ENCODE data around the gene NHSL1.

The NHSL1 gene

GRCh38 chr6:138386897-138387296, 112.4 kb downstream of the NHSL1 start:
- H2AFZ ChIP-seq (ENCODE audit: low read length): no peak overlapping the region

GRCh38 chr6:138383776-138384175, 115.5 kb downstream of the NHSL1 start:
- Histone ChIP-seq H3K9me3 (replicated peaks; ENCODE audit: insufficient read depth, low read length) (no peaks in the 10 kb centered on the region), H3K27me3 (replicated peaks; ENCODE audit: insufficient read depth, low read length) (no peaks in the 10 kb centered on the region), H3K4me3 (ENCODE audit: low read length) (no peak overlapping the region), H3F3A (ENCODE audit: insufficient read depth, low read length) (no peaks in the 10 kb centered on the region), H3K79me2 (ENCODE audit: low read length) (no peaks in the 10 kb centered on the region), H3K36me3 (replicated peaks; ENCODE audit: insufficient read depth, low read length) (no peaks in the 10 kb centered on the region), H3K4me2 (ENCODE audit: low read depth, low read length) (no peak overlapping the region), H3K4me1 (ENCODE audit: low read length) (no peaks in the 10 kb centered on the region), H4K20me1 (ENCODE audit: insufficient read depth, low read length) (no peaks in the 10 kb centered on the region), H3K9ac (ENCODE audit: low read length) (no peak overlapping the region), H3K27ac (ENCODE audit: low read length) (no peak overlapping the region), H3K9me2 (replicated peaks; ENCODE audit: insufficient read depth, low read length) (no peaks in the 10 kb centered on the region), H2AFZ (ENCODE audit: low read length) (no peak overlapping the region)
- TF ChIP-seq CTCF (IDR thresholded peaks at IDR 0.05; ENCODE audit: low read length): no peak
- no peak for TF ChIP-seq EZH2phosphoT487 (IDR thresholded peaks at IDR 0.05; ENCODE audit: low read length)
- TF ChIP-seq EZH2 (optimal IDR thresholded peaks at IDR 0.05; ENCODE audit: low read depth, low read length): no peak
- DNase-seq: no peak

More at GRCh38 chr6:138386897-138387296, 112.4 kb downstream of the NHSL1 start:
- no peaks in the 10 kb centered on the region for H3K36me3 ChIP-seq (replicated peaks; ENCODE audit: insufficient read depth, low read length)
- H3K4me2 ChIP-seq (ENCODE audit: low read depth, low read length): no peak overlapping the region
- H3F3A ChIP-seq (ENCODE audit: insufficient read depth, low read length): no peaks in the 10 kb centered on the region
- no peaks in the 10 kb centered on the region for H3K79me2 ChIP-seq (ENCODE audit: low read length)
- H3K27ac ChIP-seq (ENCODE audit: low read length): no peak overlapping the region
- no peaks in the 10 kb centered on the region for H3K9me2 ChIP-seq (replicated peaks; ENCODE audit: insufficient read depth, low read length)
- H3K4me1 ChIP-seq (ENCODE audit: low read length): no peaks in the 10 kb centered on the region
- H3K27me3 ChIP-seq (replicated peaks; ENCODE audit: insufficient read depth, low read length): no peaks in the 10 kb centered on the region
- no peaks in the 10 kb centered on the region for H3K9me3 ChIP-seq (replicated peaks; ENCODE audit: insufficient read depth, low read length)
- no peaks in the 10 kb centered on the region for H4K20me1 ChIP-seq (ENCODE audit: insufficient read depth, low read length)
- TF ChIP-seq EZH2phosphoT487 (IDR thresholded peaks at IDR 0.05; ENCODE audit: low read length): no peak
- TF ChIP-seq CTCF (IDR thresholded peaks at IDR 0.05; ENCODE audit: low read length): no peak
- TF ChIP-seq EZH2 (optimal IDR thresholded peaks at IDR 0.05; ENCODE audit: low read depth, low read length): no peak
- no peak overlapping the region for H3K9ac ChIP-seq (ENCODE audit: low read length)
- no peak for DNase-seq
- no peak overlapping the region for H3K4me3 ChIP-seq (ENCODE audit: low read length)

GRCh38 chr6:138382498-138383265, 116.6 kb downstream of the NHSL1 start:
- no peaks in the 10 kb centered on the region for H3K79me2 ChIP-seq (ENCODE audit: low read length)
- no peaks in the 10 kb centered on the region for H3K4me1 ChIP-seq (ENCODE audit: low read length)
- no peak overlapping the region for H3K4me2 ChIP-seq (ENCODE audit: low read depth, low read length)
- no peak for TF ChIP-seq EZH2 (optimal IDR thresholded peaks at IDR 0.05; ENCODE audit: low read depth, low read length)
- no peaks in the 10 kb centered on the region for H3K36me3 ChIP-seq (replicated peaks; ENCODE audit: insufficient read depth, low read length)
- no peak overlapping the region for H2AFZ ChIP-seq (ENCODE audit: low read length)
- H3K27ac ChIP-seq (ENCODE audit: low read length): no peak overlapping the region
- no peaks in the 10 kb centered on the region for H4K20me1 ChIP-seq (ENCODE audit: insufficient read depth, low read length)
- no peak for DNase-seq
- H3K27me3 ChIP-seq (replicated peaks; ENCODE audit: insufficient read depth, low read length): no peaks in the 10 kb centered on the region
- H3K9me3 ChIP-seq (replicated peaks; ENCODE audit: insufficient read depth, low read length): no peaks in the 10 kb centered on the region
- no peaks in the 10 kb centered on the region for H3F3A ChIP-seq (ENCODE audit: insufficient read depth, low read length)
- H3K9me2 ChIP-seq (replicated peaks; ENCODE audit: insufficient read depth, low read length): no peaks in the 10 kb centered on the region
- no peak overlapping the region for H3K9ac ChIP-seq (ENCODE audit: low read length)
- H3K4me3 ChIP-seq (ENCODE audit: low read length): no peak overlapping the region

GRCh38 chr6:138378463-138378862, 120.8 kb downstream of the NHSL1 start:
- Histone ChIP-seq H3K36me3 (replicated peaks; ENCODE audit: insufficient read depth, low read length) (no peaks in the 10 kb centered on the region), H3K27me3 (replicated peaks; ENCODE audit: insufficient read depth, low read length) (no peaks in the 10 kb centered on the region), H3K9me3 (replicated peaks; ENCODE audit: insufficient read depth, low read length) (no peaks in the 10 kb centered on the region), H3K4me3 (ENCODE audit: low read length) (no peak overlapping the region), H3K9me2 (replicated peaks; ENCODE audit: insufficient read depth, low read length) (no peaks in the 10 kb centered on the region), H3K79me2 (ENCODE audit: low read length) (no peaks in the 10 kb centered on the region), H2AFZ (ENCODE audit: low read length) (no peak overlapping the region), H3K27ac (ENCODE audit: low read length) (no peak overlapping the region), H3K4me1 (ENCODE audit: low read length) (no peaks in the 10 kb centered on the region), H3F3A (ENCODE audit: insufficient read depth, low read length) (no peaks in the 10 kb centered on the region), H3K9ac (ENCODE audit: low read length) (no peak overlapping the region), H3K4me2 (ENCODE audit: low read depth, low read length) (no peak overlapping the region), H4K20me1 (ENCODE audit: insufficient read depth, low read length) (no peaks in the 10 kb centered on the region)
- no peak for TF ChIP-seq CTCF (IDR thresholded peaks at IDR 0.05; ENCODE audit: low read length)
- no peak for TF ChIP-seq EZH2phosphoT487 (IDR thresholded peaks at IDR 0.05; ENCODE audit: low read length)
- no peak for TF ChIP-seq EZH2 (optimal IDR thresholded peaks at IDR 0.05; ENCODE audit: low read depth, low read length)
- DNase-seq: no peak

All from MM.1S (cell line).